Neural progenitor cell (in vitro differentiated cells): ENCODE results near the gene AFF1. TPM values are rescaled to one million over a fixed set of nuclear protein-coding genes. Genes with fewer than 3 reads are reported as not detected.

Source experiments
- DNase-seq: peaks from one replicate; pipeline ENCODE4 v3.0.0-alpha.2; 2016; ENCODE audit warnings: low spot score
- H2AFZ ChIP-seq: fragments of 200-600 bp; sonication (generic); replicated peaks from 2 replicates; pipeline ENCODE4 v1.6.1; 2016; ENCODE audit warnings: antibody characterized with exemption
- H3F3A ChIP-seq: fragments of 200-600 bp; sonication (generic); 2 replicates; pipeline ENCODE4 v1.6.1; 2016; ENCODE audit warnings: antibody characterized with exemption, low read depth
- H3K27ac ChIP-seq: fragments of 200-600 bp; sonication (generic); 2 replicates; pipeline ENCODE4 v1.5.1; 2016; ENCODE audit warnings: mild to moderate bottlenecking
- H3K27me3 ChIP-seq: fragments of 200-600 bp; sonication (generic); 2 replicates; pipeline ENCODE4 v1.6.1; 2016; ENCODE audit warnings: mild to moderate bottlenecking, moderate library complexity
- H3K36me3 ChIP-seq: fragments of 200-600 bp; sonication (generic); 2 replicates; pipeline ENCODE4 v1.5.1; 2016
- H3K4me1 ChIP-seq: fragments of 200-600 bp; sonication (generic); 2 replicates; pipeline ENCODE4 v1.6.1; 2016; ENCODE audit warnings: mixed run types
- H3K4me2 ChIP-seq: fragments of 200-600 bp; sonication (generic); 2 replicates; pipeline ENCODE4 v1.6.1; 2016
- H3K4me3 ChIP-seq: fragments of 200-600 bp; sonication (generic); 2 replicates; pipeline ENCODE4 v1.5.1; 2016
- H3K79me2 ChIP-seq: fragments of 200-600 bp; sonication (generic); 2 replicates; pipeline ENCODE4 v1.6.1; 2016; ENCODE audit warnings: low read depth
- H3K9ac ChIP-seq: fragments of 200-600 bp; sonication (generic); 2 replicates; pipeline ENCODE4 v1.6.1; 2016
- H3K9me3 ChIP-seq: fragments of 200-600 bp; sonication (generic); 2 replicates; pipeline ENCODE4 v1.5.1; 2016; ENCODE audit warnings: low read depth
- H4K20me1 ChIP-seq: fragments of 200-600 bp; sonication (generic); 2 replicates; pipeline ENCODE4 v1.6.1; 2016; ENCODE audit warnings: low read depth
- H3K27ac Mint-ChIP-seq: 3 replicates; pipeline ENCODE4 v1.8.0; 2021; ENCODE audit warnings: mixed read lengths
- H3K27me3 Mint-ChIP-seq: 2 replicates; pipeline ENCODE4 v1.8.0; 2022; ENCODE audit warnings: low read depth, mild to moderate bottlenecking, inconsistent platforms, moderate library complexity, mixed read lengths; ENCODE audit not compliant: insufficient read depth
- H3K36me3 Mint-ChIP-seq: 3 replicates; pipeline ENCODE4 v1.8.0; 2021; ENCODE audit warnings: mixed read lengths
- H3K4me1 Mint-ChIP-seq: 3 replicates; pipeline ENCODE4 v1.8.0; 2021; ENCODE audit warnings: mixed read lengths
- H3K4me3 Mint-ChIP-seq: 3 replicates; pipeline ENCODE4 v1.8.0; 2021; ENCODE audit warnings: mild to moderate bottlenecking, moderate library complexity, mixed read lengths
- H3K9me3 Mint-ChIP-seq: 3 replicates; pipeline ENCODE4 v1.8.0; 2020; ENCODE audit warnings: mixed read lengths
- EZH2 ChIP-seq: fragments of 200-600 bp; sonication (generic); IDR thresholded peaks from 2 replicates; pipeline ENCODE4 v1.6.1; 2017; ENCODE audit warnings: antibody characterized with exemption, mild to moderate bottlenecking, moderate library complexity
- EZH2phosphoT487 ChIP-seq: fragments of 200-600 bp; sonication (generic); IDR thresholded peaks from 2 replicates; pipeline ENCODE4 v1.6.1; 2017; ENCODE audit warnings: antibody characterized with exemption
- total RNA-seq: library from RNA; depleted of rRNA; stranded (reverse); fragments of >200 nt; gene quantifications from 2 replicates; pipeline ENCODE4 v1.2.3, GENCODE V29; 2015; ENCODE audit warnings: low replicate concordance
- TF ChIP-seq, protein P1 (sequence below): fragments of 200-600 bp; sonication (generic); IDR thresholded peaks from 2 replicates; pipeline ENCODE4 v1.5.1; 2017; ENCODE audit warnings: antibody characterized with exemption, mild to moderate bottlenecking

AFF1 gene
- total RNA-seq, 1 donor from 2014 or later, result 29.0 TPM

DNA sequence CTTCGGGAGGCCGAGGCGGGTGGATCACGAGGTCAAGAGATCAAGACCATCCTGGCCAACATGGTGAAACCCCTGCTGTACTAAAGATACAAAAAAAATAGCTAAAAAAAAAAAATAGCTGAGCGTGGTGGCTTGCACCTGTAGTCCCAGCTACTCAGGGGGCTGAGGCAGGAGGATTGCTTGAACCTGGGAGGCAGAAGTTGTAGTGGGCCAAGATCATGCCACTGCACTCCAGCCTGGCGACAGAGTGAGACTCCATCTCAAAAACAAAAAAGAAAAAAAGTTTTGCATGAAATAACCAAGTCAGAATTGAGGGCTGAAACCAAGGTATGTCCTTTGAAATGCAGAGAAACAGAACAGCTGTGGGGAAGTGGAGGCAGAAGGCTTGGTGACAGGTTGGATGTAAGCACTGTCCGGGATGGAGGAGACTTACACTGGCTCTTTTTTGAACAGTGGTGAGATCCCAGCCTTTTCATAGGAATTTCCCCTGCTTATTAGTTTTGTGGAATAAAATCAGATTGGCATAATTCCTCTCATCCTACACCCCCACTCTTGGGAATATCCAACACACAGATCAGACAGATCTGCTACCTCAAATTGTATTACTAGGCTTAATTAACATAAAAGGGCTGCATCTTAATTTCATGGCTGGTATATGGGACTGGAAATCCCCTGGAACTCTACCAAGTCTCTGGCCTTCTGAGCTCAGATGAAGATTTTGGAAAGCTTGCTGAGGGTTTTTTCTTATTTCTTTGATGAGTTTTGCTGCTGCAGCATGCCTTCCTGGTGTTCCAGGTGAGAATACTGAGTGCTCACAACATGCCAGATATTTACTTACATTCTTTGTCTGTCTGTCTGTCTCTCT, 23.8 kb upstream of the AFF1 start:
- Histone ChIP-seq H3K9me3 (no peaks in the 10 kb centered on the region), H3K4me1 (no peaks in the 10 kb centered on the region), H3K27me3 (no peaks in the 10 kb centered on the region), H3K9ac (no peak overlapping the region), H3K79me2 (no peaks in the 10 kb centered on the region), H2AFZ (no peak overlapping the region), H3F3A (no peaks in the 10 kb centered on the region), H3K36me3 (no peaks in the 10 kb centered on the region), H4K20me1 (no peaks in the 10 kb centered on the region), H3K4me3 (no peak overlapping the region), H3K4me2 (no peak overlapping the region), H3K27ac (no peak overlapping the region)
- Mint-ChIP-seq H3K4me1 (peaks cover 3% of the 10 kb centered on the region), H3K27me3 (no peaks in the 10 kb centered on the region), H3K9me3 (no peaks in the 10 kb centered on the region), H3K36me3 (peaks cover 2% of the 10 kb centered on the region), H3K27ac (no peak overlapping the region), H3K4me3 (no peak overlapping the region)
- TF ChIP-seq, protein P1, sequence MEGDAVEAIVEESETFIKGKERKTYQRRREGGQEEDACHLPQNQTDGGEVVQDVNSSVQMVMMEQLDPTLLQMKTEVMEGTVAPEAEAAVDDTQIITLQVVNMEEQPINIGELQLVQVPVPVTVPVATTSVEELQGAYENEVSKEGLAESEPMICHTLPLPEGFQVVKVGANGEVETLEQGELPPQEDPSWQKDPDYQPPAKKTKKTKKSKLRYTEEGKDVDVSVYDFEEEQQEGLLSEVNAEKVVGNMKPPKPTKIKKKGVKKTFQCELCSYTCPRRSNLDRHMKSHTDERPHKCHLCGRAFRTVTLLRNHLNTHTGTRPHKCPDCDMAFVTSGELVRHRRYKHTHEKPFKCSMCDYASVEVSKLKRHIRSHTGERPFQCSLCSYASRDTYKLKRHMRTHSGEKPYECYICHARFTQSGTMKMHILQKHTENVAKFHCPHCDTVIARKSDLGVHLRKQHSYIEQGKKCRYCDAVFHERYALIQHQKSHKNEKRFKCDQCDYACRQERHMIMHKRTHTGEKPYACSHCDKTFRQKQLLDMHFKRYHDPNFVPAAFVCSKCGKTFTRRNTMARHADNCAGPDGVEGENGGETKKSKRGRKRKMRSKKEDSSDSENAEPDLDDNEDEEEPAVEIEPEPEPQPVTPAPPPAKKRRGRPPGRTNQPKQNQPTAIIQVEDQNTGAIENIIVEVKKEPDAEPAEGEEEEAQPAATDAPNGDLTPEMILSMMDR, result no peak
- TF ChIP-seq EZH2phosphoT487 (no peak), EZH2 (no peak)
- DNase-seq, result no peak

DNA sequence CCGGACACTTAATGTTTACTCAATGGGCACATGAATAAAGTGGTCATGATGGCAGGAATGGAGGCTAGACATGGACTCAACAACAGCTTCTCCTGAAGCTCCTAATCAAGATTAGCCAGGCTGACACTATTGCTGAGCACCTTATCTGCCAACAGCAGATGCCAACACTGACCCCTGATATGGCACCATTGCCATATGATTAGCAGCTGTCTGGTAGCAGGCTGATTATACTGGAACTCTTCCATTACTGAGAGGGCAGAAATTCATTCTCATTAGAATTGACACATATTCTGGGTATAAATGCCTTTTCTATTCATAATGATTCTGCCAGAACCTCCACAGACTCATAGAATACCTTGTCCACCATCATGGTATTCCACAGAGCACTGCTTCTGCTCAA, 18.4 kb upstream of the AFF1 start:
- no peaks in the 10 kb centered on the region for H3K4me1 ChIP-seq
- TF ChIP-seq EZH2, result no peak
- TF ChIP-seq, protein P1, result no peak
- no peak for TF ChIP-seq EZH2phosphoT487
- DNase-seq, result no peak
- H3K27ac ChIP-seq, result no peak overlapping the region
- no peaks in the 10 kb centered on the region for H3K36me3 ChIP-seq
- no peaks in the 10 kb centered on the region for H3K27me3 ChIP-seq
- no peak overlapping the region for H3K4me3 ChIP-seq
- H4K20me1 ChIP-seq, result no peaks in the 10 kb centered on the region
- no peaks in the 10 kb centered on the region for H3K4me1 Mint-ChIP-seq
- H3F3A ChIP-seq, result no peaks in the 10 kb centered on the region
- no peaks in the 10 kb centered on the region for H3K9me3 ChIP-seq
- H3K27me3 Mint-ChIP-seq, result peaks cover 2% of the 10 kb centered on the region
- H3K9me3 Mint-ChIP-seq, result no peaks in the 10 kb centered on the region
- peaks cover 2% of the 10 kb centered on the region for H3K36me3 Mint-ChIP-seq
- H3K79me2 ChIP-seq, result no peaks in the 10 kb centered on the region
- no peak overlapping the region for H2AFZ ChIP-seq
- H3K4me2 ChIP-seq, result no peak overlapping the region
- no peak overlapping the region for H3K4me3 Mint-ChIP-seq
- H3K9ac ChIP-seq, result no peak overlapping the region
- no peak overlapping the region for H3K27ac Mint-ChIP-seq

GRCh38 chr4:86917212-86918039, 17.4 kb upstream of the AFF1 start:
- peaks cover 2% of the 10 kb centered on the region for H3K27me3 Mint-ChIP-seq
- H3K4me1 Mint-ChIP-seq, result peaks cover 2% of the 10 kb centered on the region
- Histone ChIP-seq H4K20me1 (no peaks in the 10 kb centered on the region), H2AFZ (no peak overlapping the region), H3K36me3 (no peaks in the 10 kb centered on the region), H3K4me2 (no peak overlapping the region), H3K4me1 (no peaks in the 10 kb centered on the region), H3K79me2 (no peaks in the 10 kb centered on the region), H3K27ac (no peak overlapping the region), H3K9me3 (no peaks in the 10 kb centered on the region), H3K9ac (no peak overlapping the region), H3K4me3 (no peak overlapping the region), H3K27me3 (no peaks in the 10 kb centered on the region), H3F3A (no peaks in the 10 kb centered on the region)
- peaks cover 2% of the 10 kb centered on the region for H3K36me3 Mint-ChIP-seq
- no peaks in the 10 kb centered on the region for H3K9me3 Mint-ChIP-seq
- TF ChIP-seq EZH2phosphoT487, result no peak
- no peak overlapping the region for H3K27ac Mint-ChIP-seq
- H3K4me3 Mint-ChIP-seq, result no peak overlapping the region
- no peak for DNase-seq
